Endothelial cell of umbilical vein (primary cell): ENCODE measurements around the gene JAG2.

ENCODE experiments used
- CTCF ChIP-seq, 2 donors: IDR thresholded peaks; 1 replicate in 1 of 2; 2 replicates in 1 of 2; pipeline ENCODE4 v1.5.1; 2011; ENCODE audit warnings: low read length in 2 of 2, mild to moderate bottlenecking in 2 of 2, moderate library complexity in 2 of 2, control low read depth in 1 of 2, inconsistent platforms in 1 of 2, low read depth in 1 of 2; ENCODE audit not compliant: insufficient read depth in 1 of 2; ENCODE audit errors: extremely low read depth in 1 of 2
- EZH2 ChIP-seq: IDR thresholded peaks from 2 replicates; pipeline ENCODE4 v1.6.1; 2012; ENCODE audit warnings: borderline replicate concordance, low read depth, mild to moderate bottlenecking, moderate library complexity, low read length, inconsistent platforms; ENCODE audit not compliant: severe bottlenecking
- JUN ChIP-seq: IDR thresholded peaks from 2 replicates; pipeline ENCODE4 v1.6.1; 2011; ENCODE audit warnings: borderline replicate concordance, low read depth; ENCODE audit not compliant: insufficient read length, insufficient read depth
- MAX ChIP-seq: IDR thresholded peaks from 2 replicates; pipeline ENCODE4 v1.6.1; 2011; ENCODE audit not compliant: insufficient read depth, insufficient read length
- MYC ChIP-seq: IDR thresholded peaks from one replicate; pipeline ENCODE4 v1.6.1; 2011; ENCODE audit warnings: mild to moderate bottlenecking, low read depth, low read length
- POLR2A ChIP-seq: IDR thresholded peaks from 2 replicates; pipeline ENCODE4 v1.6.1; 2012; ENCODE audit warnings: low read depth, mild to moderate bottlenecking, control low read depth, low read length
- POLR2AphosphoS5 ChIP-seq: IDR thresholded peaks from 2 replicates; pipeline ENCODE4 v1.6.1; 2012; ENCODE audit warnings: low read depth, mild to moderate bottlenecking, control low read depth, low read length, moderate library complexity; ENCODE audit not compliant: insufficient read depth

GRCh38 chr14:105167303-105168092 is 1.1 kb downstream of the JAG2 start:
- TF ChIP-seq CTCF (IDR thresholded peaks at IDR 0.05; ENCODE audit: extremely low read depth in 1 of 2, insufficient read depth in 1 of 2, low read depth in 1 of 2, low read length in 2 of 2) (peak; percentile 9 to 34), POLR2AphosphoS5 (no peak), POLR2A (no peak), MAX (peak; percentile 25), MYC (no peak), JUN (no peak), EZH2 (no peak)
